Type B pancreatic cell (in vitro differentiated cells): ENCODE measurements around the gene NBAS. TPM values are rescaled to one million over a fixed set of nuclear protein-coding genes. Genes with fewer than 3 reads are reported as not detected.

ENCODE experiments used
- DNase-seq: peaks from one replicate; pipeline ENCODE4 v3.0.0; 2021; ENCODE audit warnings: mixed read lengths; ENCODE audit not compliant: unreplicated experiment; ENCODE audit errors: extremely low spot score
- H3K27ac Mint-ChIP-seq: 2 replicates; pipeline ENCODE4 v1.8.0; 2021; ENCODE audit warnings: mild to moderate bottlenecking, mixed read lengths
- H3K27me3 Mint-ChIP-seq: 2 replicates; pipeline ENCODE4 v1.8.0; 2021; ENCODE audit warnings: mixed read lengths
- H3K36me3 Mint-ChIP-seq: 2 replicates; pipeline ENCODE4 v1.8.0; 2021; ENCODE audit warnings: mixed read lengths
- H3K4me1 Mint-ChIP-seq: one replicate; pipeline ENCODE4 v1.8.0; 2021; ENCODE audit warnings: mixed read lengths; ENCODE audit not compliant: unreplicated experiment
- H3K4me3 Mint-ChIP-seq: 2 replicates; pipeline ENCODE4 v1.8.0; 2021; ENCODE audit warnings: mild to moderate bottlenecking, mixed read lengths
- H3K9me3 Mint-ChIP-seq: 2 replicates; pipeline ENCODE4 v1.8.0; 2021; ENCODE audit warnings: mixed read lengths
- total RNA-seq: library from RNA; stranded (reverse); gene quantifications from 2 replicates; pipeline ENCODE4 v1.2.1, GENCODE V29; 2021; ENCODE audit warnings: low replicate concordance
- TF ChIP-seq, protein P1 (sequence below): fragments of 200-600 bp; sonication (generic); conservative IDR thresholded peaks from 2 replicates; pipeline ENCODE4 v1.5.0; 2021; ENCODE audit warnings: antibody characterized with exemption, mild to moderate bottlenecking

Gene NBAS
- total RNA-seq, 1 donor from 2014 or later: 53.5 TPM

DNA sequence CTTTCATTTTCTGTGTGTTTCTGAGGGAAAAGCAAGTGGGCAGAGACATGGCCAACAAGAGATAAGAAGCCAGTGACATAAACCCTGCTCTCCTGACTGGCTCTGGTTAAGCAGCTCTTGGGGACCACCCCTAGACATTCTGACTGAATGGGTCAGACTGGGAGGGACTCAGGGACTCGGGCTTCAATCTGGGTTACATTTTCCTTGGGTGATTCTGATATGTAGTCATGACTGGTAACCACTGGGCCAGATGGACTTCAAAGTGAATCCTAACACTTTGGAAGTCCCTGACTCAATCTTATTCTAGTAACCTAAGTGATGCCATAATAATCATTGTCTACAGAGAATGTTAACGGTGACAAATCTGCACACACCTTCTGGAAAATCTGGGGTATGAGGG, 397.8 kb downstream of the NBAS start:
- Mint-ChIP-seq H3K27me3 (peaks cover 3% of the 10 kb centered on the region), H3K4me3 (no peak overlapping the region)

DNA sequence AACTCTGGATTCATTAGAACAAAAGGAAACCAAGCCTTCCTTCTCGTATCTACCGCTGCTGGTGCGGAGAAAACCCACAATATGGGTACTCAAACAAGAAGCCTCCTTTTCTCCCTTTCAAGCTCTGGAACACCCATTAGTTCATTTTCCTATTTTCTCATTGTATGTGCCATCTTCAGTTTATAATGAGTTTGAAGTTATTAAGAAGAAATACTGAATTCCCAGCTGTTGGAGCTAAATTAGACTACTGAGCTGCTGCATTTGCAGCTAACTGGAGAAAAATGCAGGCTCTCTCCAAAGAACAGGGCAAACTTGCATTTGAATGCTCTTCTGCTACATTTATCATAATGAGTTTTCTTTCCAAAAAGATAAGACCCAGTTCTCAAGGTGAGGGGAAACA, 398.5 kb downstream of the NBAS start:
- H3K36me3 Mint-ChIP-seq: peaks cover 11% of the 10 kb centered on the region
- H3K4me1 Mint-ChIP-seq: peaks cover 7% of the 10 kb centered on the region
- H3K27me3 Mint-ChIP-seq: peaks cover 3% of the 10 kb centered on the region
- no peak overlapping the region for H3K4me3 Mint-ChIP-seq
- TF ChIP-seq, protein P1, sequence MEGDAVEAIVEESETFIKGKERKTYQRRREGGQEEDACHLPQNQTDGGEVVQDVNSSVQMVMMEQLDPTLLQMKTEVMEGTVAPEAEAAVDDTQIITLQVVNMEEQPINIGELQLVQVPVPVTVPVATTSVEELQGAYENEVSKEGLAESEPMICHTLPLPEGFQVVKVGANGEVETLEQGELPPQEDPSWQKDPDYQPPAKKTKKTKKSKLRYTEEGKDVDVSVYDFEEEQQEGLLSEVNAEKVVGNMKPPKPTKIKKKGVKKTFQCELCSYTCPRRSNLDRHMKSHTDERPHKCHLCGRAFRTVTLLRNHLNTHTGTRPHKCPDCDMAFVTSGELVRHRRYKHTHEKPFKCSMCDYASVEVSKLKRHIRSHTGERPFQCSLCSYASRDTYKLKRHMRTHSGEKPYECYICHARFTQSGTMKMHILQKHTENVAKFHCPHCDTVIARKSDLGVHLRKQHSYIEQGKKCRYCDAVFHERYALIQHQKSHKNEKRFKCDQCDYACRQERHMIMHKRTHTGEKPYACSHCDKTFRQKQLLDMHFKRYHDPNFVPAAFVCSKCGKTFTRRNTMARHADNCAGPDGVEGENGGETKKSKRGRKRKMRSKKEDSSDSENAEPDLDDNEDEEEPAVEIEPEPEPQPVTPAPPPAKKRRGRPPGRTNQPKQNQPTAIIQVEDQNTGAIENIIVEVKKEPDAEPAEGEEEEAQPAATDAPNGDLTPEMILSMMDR: no peak
- no peak overlapping the region for H3K27ac Mint-ChIP-seq
- DNase-seq: no peak
- H3K9me3 Mint-ChIP-seq: no peaks in the 10 kb centered on the region

More for the DNA sequence above, 397.8 kb downstream of the NBAS start:
- Mint-ChIP-seq H3K9me3 (no peaks in the 10 kb centered on the region), H3K27ac (no peak overlapping the region), H3K36me3 (peaks cover 13% of the 10 kb centered on the region), H3K4me1 (peaks cover 2% of the 10 kb centered on the region)
- TF ChIP-seq, protein P1: no peak
- no peak for DNase-seq

DNA sequence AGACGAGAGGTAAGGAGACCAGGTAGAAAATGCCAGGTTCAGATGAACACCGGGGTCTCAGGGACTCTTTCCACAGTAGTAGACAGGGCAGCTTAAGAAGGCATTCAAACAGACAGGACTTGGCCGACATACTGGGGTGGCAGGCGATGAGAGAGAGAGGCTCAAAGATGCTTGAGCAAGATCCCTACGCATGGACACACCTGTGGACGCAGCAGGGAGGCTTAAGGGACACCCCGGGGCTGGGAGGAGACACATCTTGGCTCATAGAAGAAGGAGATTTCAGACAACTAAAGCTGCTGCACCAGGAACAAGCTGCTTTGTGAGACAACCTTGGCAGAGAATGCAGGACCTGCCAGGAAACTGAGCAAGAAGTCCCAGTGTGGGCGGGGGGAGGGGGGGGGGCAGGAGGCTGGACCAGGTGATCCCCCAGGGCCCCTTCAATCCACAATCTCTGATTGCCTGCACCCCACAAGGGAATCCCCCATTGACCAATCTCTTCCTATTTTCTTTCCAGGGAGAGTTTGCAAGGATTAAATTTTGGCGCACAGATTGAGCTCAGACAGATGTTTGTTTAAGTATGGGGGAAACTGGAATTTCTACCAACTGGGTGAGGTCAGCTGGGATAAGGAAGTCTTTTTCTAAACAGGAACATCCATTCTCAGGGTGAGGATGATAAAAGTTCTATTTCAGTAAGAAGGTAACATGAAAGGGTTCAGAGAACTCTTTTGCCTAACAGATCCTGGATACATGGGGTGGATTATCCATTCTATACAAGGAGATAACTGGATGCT, 400.7 kb downstream of the NBAS start:
- no peaks in the 10 kb centered on the region for H3K9me3 Mint-ChIP-seq
- H3K36me3 Mint-ChIP-seq: no peaks in the 10 kb centered on the region
- H3K4me3 Mint-ChIP-seq: no peak overlapping the region
- no peak for DNase-seq
- peaks cover 11% of the 10 kb centered on the region for H3K4me1 Mint-ChIP-seq
- TF ChIP-seq, protein P1: no peak
- peaks cover 3% of the 10 kb centered on the region for H3K27me3 Mint-ChIP-seq
- no peak overlapping the region for H3K27ac Mint-ChIP-seq

GRCh38 chr2:15159751-15160177, 401.4 kb downstream of the NBAS start:
- no peak for DNase-seq
- H3K36me3 Mint-ChIP-seq: no peaks in the 10 kb centered on the region
- no peaks in the 10 kb centered on the region for H3K9me3 Mint-ChIP-seq
- peaks cover 3% of the 10 kb centered on the region for H3K27me3 Mint-ChIP-seq
- TF ChIP-seq, protein P1: peak; percentile 70
- no peak overlapping the region for H3K4me3 Mint-ChIP-seq
- peaks cover 11% of the 10 kb centered on the region for H3K4me1 Mint-ChIP-seq
- H3K27ac Mint-ChIP-seq: no peak overlapping the region

GRCh38 chr2:15159206-15159605, 401.9 kb downstream of the NBAS start:
- TF ChIP-seq, protein P1: no peak
- Mint-ChIP-seq H3K4me1 (peaks cover 11% of the 10 kb centered on the region), H3K27ac (no peak overlapping the region), H3K9me3 (no peaks in the 10 kb centered on the region), H3K27me3 (peaks cover 3% of the 10 kb centered on the region), H3K36me3 (no peaks in the 10 kb centered on the region), H3K4me3 (no peak overlapping the region)
- DNase-seq: no peak
